ENCODE data around the gene CD101.
"Not testable (repeated sequence)": the region's sequence is repeated elsewhere in the genome, so short reads cannot be mapped to it uniquely, and the experiment has no call there.

The CD101 gene, protein sequence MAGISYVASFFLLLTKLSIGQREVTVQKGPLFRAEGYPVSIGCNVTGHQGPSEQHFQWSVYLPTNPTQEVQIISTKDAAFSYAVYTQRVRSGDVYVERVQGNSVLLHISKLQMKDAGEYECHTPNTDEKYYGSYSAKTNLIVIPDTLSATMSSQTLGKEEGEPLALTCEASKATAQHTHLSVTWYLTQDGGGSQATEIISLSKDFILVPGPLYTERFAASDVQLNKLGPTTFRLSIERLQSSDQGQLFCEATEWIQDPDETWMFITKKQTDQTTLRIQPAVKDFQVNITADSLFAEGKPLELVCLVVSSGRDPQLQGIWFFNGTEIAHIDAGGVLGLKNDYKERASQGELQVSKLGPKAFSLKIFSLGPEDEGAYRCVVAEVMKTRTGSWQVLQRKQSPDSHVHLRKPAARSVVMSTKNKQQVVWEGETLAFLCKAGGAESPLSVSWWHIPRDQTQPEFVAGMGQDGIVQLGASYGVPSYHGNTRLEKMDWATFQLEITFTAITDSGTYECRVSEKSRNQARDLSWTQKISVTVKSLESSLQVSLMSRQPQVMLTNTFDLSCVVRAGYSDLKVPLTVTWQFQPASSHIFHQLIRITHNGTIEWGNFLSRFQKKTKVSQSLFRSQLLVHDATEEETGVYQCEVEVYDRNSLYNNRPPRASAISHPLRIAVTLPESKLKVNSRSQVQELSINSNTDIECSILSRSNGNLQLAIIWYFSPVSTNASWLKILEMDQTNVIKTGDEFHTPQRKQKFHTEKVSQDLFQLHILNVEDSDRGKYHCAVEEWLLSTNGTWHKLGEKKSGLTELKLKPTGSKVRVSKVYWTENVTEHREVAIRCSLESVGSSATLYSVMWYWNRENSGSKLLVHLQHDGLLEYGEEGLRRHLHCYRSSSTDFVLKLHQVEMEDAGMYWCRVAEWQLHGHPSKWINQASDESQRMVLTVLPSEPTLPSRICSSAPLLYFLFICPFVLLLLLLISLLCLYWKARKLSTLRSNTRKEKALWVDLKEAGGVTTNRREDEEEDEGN

DNA sequence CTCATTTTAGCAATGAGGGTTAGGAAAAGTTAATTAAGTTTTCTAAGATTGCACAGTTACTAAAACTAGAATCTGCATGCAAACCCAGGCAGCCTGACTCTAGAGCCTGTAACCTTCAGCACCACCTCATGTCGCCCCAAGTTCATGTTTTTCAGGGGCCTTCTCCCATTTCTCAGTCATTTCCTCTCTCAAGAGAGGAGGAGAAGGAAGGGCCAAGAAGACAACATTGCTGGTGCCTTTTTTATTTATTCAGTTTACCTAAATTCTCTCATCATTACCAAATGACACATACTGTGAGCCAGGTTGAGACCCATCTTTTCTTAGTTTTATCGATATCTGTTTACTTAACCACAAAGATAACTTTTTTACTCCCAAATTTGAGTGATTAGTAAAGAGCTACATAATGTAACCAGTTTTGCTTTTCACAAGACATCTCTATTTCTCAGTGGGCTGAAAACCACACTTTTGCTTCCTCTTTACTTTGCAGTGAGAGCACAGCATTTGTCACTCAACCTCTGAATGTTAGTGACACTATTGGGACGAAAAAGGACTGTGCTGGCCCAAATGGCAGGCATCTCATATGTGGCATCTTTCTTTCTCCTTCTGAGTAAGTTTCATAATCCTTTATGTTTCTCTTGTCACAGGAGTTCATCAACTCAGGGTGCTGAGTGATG, at the start of gene CD101:
Gene CD101, plus strand, starts transcription at position 507 of the 674 bp plus-strand sequence. Its CDS starts 58 bp downstream, at position 565.
- no peak for DNase-seq

DNA sequence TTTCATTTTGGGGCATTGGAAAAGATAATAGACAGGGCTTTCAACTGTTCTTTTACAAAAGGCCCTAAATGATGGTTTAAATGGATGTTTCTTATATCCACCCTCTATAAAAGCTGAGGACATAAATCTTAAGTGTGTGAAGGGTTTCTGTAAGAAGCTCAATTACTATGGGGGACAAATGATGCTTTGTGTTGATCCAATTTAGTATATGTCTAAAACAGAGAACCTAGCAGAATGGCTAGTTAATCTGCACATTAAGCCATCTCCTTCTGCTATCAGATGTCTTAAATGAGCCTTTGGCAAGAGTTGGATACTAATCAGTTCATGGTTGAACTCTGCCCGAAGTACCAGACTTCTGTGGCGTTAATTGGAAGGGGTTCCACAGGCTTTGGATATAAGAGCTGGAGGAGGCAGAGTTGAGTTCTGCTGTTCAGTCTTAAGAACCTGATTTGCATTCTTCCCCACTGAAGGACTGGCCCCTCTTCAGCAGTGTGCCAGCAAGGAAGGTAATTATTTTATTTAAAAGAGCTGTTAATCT, 48.8 kb upstream of the CD101 start:
- DNase-seq, result no peak

DNA sequence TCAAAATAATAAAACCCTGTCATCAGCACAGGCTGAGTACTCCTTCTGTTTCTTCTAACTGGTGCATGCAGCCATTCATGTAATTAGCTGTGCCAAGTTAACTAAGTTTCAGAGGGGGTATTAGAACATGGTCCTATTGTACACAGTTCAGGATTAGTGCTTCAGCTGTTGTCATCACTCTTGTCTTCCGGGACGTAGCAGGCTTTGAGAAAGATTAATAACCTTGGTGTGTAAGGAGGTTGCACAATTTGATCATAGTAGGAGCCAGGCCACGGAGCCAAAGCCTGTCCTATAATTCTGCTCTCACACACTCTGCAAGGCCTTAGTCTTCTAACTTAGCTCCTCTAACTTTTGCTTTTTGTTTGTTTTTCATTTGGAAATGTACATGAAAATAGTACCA, 47.1 kb upstream of the CD101 start:
- no peak for DNase-seq

DNA sequence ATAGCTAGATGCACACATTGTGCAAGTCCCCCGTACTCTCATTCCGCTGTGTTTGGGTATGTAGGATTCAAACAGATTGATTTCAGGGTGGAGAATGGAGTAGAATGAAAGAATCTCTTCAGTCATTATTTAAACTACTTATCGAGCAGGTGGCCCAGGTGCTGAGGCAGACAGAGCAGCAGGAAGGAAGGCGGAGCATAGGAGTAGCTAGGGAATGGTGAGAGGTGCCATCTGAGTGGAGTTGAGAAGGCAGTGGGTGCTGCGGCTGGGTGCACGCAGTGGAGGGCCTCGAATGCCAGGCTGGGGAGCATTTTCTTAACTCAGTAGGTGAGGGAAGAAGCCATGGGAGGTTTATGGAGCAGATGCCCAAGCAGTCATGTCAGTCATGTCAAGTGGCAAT, 45.2 kb upstream of the CD101 start:
- DNase-seq, result no peak

DNA sequence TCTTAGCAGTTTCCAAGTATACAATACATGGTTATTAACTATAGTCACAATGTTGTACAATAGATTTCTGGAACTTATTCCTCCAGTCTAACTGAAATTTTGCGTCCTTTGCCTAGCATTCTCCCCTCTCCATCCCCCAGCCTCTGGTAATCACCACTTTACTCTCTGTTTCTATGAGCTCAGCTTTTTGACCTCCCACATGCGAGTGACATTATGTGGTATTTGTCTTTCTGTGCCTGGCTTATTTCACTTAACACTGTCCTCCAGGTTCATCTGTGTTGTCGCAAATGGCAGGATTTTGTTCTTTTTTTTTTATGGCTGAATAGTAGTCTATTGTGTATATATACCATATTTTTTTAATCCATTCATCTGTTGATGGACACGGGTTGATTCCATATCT, 43.9 kb upstream of the CD101 start:
- no peak for DNase-seq

DNA sequence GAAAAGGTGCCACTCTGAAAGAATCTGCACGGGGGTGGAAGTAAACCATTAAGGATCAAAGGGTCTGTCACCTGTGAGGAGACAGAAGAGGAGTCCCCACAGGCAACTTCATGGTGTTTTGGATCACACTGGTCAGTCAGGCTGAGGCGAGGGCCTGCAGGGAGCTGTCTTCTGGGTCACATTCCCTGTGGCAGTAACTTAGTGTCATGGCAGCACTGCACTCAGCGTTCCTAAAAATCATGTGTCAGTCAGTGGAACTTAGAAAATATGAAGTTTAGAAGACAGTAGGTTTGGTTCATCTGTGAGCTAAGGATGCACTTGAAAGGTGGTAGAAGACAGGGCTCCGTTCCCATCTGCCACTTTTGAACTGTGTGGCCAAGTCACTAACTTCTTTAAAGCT, 43.5 kb upstream of the CD101 start:
- no peak for DNase-seq

DNA sequence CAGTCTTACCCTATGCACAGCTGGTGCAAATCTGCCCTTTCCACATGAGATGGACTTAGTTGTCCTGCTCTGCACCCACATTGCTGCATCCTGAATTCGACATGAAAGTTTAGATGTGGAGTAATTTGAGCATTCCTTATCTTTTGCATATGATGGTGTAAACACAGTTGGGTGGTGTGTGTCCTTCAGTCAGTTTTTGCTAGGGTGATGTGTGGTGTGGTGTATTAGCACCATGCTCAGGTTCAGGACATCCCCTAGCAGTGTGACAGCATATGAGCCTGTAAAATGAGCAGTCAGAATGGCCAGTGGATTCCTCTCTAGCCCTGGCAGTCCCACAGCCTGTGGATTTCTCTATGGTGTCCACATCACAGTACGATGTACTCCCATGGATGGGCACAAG, 42.6 kb upstream of the CD101 start:
- DNase-seq, result no peak

DNA sequence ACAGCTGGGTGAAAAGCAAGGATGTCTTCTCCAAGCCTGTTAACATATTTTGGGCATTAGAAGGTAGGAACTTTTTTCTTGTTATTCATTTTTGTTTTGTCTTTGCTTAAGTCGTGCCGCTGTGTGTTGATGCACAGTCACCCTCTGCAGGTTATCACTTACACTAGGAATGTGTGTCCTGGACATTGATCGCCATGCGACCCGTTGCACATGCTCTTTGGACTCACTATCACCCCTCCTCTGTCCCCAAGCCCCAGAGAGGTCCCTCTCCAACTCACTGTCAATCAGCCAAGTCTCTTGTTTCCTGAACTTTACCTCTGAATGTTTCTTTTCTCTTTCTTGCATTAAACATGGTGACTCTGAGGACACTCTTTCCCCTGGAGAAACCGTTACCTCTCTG, 40.0 kb upstream of the CD101 start:
- DNase-seq, result no peak

DNA sequence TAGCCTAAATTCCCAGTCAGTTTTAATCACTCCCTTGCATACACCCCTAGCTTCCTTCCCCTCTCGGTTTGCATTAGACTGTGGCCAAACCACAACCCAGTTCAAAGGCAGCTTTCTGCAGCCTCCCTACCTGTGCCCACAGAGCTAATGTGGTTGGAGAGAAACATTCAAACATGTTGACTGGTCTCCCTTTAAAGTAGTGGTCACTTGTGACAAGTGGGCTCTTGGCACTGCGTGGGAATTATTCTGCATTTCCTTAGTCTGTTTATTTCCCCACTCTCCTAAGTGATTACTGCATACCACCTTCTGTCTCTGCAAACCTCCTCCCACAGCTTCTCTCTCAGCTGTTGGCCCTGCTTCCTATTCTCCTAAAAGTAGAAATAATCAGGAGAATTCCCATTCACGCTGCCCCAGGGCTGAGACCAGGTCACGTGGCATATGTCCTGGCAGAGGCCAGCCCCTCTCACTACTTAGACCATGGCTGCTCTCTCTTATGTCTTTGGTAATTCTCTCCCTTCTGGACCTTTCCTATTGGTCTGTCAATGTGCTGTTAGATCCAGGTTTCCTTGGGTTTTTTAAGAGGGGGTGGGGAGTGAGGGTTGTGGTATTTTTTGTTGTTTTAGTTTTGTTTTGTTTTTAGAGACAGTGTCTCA, 38.4 kb upstream of the CD101 start:
- DNase-seq, result no peak

DNA sequence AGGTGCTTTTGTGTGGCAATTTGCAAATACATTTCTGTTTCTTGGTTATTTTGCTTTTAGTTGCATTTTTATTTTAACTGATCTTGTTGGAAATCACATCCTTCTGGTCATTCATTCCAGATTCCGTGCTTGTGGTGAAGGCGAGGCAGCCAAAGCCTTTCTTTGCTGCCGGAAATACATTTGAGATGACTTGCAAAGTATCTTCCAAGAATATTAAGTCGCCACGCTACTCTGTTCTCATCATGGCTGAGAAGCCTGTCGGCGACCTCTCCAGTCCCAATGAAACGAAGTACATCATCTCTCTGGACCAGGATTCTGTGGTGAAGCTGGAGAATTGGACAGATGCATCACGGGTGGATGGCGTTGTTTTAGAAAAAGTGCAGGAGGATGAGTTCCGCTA, 34.8 kb upstream of the CD101 start:
- DNase-seq, result no peak

DNA sequence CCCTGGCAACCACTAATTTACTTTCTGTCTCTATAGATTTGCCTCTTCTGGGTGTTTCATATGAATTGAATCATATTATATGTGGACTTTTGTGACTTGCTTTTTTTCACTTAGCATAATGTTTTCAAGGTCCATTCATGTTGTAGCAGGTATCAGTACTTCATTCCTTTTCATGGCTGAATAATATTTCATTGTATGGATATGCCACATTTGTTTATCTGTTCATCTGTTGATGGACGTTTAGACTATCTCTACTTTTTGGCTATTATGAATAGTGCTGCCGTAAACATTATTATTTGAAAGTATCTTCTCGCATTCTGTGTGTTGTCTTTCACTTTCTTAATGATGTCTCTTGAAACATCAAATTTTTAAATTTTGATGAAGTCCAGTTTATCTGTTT, 32.8 kb upstream of the CD101 start:
- DNase-seq, result no peak

DNA sequence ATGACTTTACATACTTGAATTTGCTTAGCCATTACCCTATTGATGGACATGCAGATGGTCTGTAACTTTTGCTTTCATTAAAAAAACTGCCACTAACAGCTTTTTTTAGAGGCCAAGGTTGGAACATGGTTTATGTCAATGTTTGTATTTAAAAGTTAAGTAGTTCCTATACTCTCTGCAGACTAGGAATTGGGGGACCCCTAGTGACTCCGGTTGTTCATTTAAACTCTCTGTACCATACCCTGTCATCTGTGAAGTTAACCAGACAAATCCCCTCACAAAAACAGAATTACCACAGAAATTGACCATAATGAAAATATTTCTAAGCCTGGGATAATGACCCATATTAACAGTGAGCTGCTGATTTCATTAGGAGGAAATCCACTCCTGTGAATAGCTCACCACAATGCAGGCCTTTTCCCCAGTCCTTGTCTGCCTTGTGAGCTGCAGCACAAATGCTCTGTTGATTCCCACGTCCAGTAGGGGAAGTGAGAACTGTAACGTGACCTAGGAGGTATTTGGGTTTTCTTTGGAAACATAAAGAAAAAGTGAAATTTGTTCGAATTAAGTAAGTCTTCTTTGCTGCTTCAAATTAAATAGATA, 30.2 kb upstream of the CD101 start:
- no peak for DNase-seq

DNA sequence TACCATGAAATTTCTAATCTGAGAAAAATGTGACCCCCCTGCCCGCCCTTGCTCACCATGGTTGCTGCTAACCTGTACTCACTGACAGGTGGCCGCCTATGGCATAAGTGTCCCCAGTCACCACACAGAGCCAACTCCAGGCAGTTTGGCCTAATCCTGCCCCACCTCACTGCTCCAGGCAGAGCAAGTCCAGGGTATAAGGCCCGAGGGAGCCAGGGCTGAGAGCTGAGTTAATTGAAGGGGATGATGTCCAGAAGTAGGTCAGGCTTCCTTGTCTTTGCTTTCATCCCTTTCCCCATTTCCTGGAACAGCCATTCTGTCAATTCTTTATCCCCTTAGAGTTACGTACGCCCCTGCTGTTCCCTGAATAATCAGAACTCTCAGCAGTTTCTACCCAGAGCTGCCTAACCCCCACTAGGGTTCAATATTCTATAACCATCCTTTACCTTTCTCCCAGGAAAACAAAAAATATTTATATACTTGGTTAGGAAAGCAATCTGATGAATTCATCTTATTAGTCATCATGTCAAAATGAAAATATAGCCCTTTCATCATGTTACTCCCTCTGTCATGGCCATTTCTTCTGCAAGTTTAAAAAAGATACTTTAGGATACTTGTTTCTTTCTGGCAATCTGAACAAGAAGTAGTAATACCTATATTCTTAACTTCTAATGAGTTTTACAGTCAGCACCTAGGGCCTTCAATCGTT, 29.4 kb upstream of the CD101 start:
- no peak for DNase-seq

DNA sequence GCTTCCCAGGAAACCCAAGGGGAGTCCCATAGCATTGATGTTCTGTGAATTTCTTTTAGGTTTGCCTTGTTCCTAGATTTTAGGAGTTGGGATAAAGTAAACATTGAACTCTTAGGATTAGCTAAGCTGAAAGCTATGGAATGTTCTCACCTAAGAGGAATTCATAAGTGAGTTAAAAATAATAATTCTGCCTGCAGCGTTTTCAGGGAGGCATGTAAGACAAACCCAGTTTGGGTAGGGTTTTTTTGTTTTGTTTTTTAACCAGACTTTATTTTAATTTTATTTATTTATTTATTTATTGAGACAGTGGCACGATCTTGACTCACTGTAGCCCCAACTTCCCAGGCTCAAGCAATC, 28.9 kb upstream of the CD101 start:
- DNase-seq, result no peak

DNA sequence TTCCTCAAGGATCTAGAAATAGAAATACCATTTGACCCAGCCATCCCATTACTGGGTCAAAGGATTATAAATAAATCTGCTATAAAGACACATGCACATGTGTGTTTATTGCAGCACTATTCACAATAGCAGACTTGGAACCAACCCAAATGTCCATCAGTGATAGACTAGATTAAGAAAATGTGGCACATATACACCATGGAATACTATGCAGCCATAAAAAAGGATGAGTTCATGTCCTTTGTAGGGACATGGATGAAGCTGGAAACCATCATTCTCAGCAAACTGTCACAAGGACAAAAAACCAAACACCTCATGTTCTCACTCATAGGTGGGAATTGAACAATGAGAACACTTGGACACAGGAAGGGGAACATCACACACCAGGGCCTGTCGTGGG, 21.3 kb upstream of the CD101 start:
- not testable (repeated sequence) for DNase-seq

DNA sequence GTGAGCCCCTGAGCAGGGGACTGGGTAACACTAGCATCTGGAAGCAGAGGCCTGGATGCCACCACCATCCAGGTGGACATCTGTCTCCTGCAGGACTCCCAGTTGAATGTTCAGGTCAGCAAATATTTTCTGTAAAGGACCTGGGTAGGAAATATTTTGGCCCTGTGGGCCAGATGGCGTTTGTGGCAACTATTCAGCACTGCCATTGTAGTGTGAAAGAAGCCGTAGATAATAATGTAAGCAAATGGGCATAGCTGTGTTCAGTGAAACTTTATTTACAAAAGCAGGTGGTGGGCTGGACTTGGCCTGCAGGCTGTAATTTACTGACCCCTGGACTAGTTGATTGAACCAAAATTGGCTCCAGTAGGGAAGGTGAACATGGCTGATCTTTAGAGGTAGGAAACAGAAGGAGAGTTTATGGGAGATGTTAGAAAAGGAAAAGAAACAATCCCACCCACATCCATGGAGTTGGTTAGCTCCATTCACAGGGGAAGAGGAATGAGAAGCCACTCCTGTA, 20.0 kb upstream of the CD101 start:
- DNase-seq, result no peak

DNA sequence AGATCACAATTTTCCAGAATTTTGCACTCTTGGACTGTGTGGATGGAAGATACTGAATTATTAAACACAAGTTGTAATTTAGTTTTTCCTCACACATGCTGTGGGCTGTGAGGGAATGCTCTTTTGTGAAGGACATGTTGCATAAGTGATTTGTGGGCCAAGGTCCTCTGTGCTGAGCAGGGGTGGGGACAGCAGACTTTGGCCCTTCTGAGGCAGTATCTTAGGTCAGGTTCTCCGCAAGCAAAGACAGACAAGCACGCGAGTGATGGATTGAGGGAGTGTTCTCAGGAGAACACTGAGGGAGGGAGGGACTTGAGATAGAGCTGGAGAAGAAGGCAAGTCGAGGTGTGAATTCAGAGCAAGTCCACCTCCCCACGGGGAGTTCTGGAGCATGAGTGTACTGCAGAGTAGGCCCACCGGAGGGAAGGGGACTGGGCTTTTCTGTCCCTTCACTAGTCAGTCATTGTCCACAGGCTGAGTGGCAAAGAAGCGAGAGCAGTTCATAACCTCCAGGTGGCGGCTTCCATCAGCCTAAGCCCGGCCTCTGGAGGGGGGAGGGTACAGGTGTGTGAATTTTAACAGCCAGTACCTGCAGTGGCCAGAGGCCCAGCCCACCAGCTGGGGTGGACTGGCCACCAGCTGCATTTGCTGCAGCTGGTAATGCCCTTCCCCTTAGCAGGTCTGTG, 19.1 kb upstream of the CD101 start:
- DNase-seq, result no peak

DNA sequence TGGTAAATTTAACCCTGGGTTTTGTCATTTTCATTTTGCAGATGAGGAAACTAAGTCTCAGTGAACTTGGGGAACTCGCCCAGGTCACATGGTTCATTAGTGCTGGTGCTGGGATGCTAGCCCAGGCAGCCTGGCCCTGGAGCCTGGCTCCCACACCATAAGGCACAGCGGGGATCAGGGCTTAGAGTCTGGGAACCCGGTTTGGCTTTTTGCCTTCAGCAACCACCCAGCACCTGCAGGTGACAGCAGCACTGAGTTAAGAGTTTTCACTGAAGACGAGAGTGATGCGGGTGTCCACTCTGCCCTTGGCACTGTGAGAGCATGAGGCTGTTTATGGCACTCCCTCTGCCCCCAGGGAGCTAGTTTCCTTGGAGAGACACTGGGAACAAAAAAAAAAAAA, 18.4 kb upstream of the CD101 start:
- DNase-seq, result no peak

DNA sequence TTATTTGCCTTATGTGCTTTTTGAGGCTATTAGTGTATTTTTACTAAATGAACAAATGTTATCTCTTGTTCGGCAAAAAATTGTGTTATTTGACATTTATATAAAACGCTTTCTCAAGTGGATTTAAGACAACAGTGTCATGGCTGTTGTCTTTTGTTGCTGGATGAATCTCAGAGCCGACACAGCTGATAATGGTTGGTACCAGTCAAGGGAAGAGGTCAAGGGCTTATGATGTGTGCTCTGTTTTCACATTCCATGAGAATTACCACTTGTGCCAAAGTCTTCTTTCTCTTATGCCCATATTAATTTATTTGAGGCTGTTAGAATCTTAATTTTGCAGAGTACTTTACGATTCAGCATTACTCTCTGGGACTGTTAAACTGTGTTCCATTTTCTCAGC, 17.9 kb upstream of the CD101 start:
- DNase-seq, result no peak

DNA sequence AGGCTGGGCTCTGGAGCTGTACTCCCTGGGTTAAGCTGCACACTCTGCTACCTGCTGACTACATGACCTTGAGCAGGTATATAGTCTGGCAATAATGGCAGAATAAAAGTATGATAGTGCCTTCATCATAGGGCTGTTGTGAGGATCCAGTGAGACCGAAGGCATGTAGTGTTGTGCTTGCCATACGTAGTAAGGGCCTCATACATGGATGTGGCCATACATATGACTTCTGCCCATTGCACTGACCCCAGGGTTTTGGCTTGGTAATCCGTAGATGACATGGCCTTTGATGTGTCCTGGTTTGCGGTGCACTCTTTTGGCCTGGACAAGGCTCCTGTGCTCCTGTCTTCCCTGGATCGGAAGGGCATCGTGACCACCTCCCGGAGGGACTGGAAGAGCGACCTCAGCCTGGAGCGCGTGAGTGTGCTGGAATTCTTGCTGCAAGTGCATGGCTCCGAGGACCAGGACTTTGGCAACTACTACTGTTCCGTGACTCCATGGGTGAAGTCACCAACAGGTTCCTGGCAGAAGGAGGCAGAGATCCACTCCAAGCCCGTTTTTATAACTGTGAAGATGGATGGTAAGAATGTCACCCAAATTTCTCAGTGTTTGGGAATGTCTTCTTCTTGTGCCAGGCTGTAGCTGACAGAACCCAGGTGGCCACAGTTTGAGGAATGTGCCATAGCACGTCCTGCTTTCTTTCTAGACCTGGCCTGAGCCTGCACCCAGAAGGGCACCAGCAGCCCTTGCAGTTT, 17.0 kb upstream of the CD101 start:
- DNase-seq, result no peak

Measured in NCI-H1694 treated with DMSO at 0.1 percent for 48 hours (cell line).